ENCODE data around the gene CCDC175. TPM values are rescaled to one million over a fixed set of nuclear protein-coding genes. Genes with fewer than 3 reads are reported as not detected.

The CCDC175 gene
- total RNA-seq, 6 experiments from 2014 or later, result not detected

DNA sequence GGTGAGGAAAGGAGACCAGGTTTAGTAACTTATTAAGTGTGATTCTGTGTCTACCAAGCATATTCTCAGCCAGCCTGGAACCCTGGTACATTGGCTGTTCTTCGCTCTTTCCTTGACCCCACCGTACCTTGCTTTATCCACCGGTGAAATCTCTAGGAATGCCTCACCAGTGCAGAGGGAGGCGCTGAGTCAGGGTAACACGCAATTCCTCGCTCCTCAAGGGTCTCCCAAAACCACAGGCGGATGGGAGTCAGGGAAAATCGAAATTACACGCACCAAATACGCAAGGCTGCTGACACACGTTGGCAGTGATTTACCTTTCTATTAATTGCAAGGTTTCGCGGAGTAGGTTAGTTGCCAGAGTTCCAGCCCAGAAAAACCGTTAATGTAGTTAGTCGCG is 93.2 kb downstream of the CCDC175 start:
- DNase-seq (peak in 1 of 3 donors; percentile 45), ATAC-seq (peak in 2 of 4 donors; percentile 0 to 1)
- 0% methylated on average over 16 of the region's 16 CpGs for WGBS (ENCODE audit: insufficient coverage, low coverage, low lambda C conversion rate, missing lambda C conversion rate)
- Histone ChIP-seq H3K4me3 (peak overlapping the region; percentile 53 to 93 (median 90)), H3K4me1 (peaks cover 0 to 30% (median 11%) of the 10 kb centered on the region in 4 donors), H3K9me3 (no peaks in the 10 kb centered on the region), H3K27me3 (no peaks in the 10 kb centered on the region), H3K36me3 (peaks cover 0 to 17% (median 2%) of the 10 kb centered on the region in 4 donors), H3K27ac (peak overlapping the region; percentile 91 to 93 (median 92))
- TF ChIP-seq POLR2A (IDR thresholded peaks at IDR 0.05), result no peak
- TF ChIP-seq, protein P1, sequence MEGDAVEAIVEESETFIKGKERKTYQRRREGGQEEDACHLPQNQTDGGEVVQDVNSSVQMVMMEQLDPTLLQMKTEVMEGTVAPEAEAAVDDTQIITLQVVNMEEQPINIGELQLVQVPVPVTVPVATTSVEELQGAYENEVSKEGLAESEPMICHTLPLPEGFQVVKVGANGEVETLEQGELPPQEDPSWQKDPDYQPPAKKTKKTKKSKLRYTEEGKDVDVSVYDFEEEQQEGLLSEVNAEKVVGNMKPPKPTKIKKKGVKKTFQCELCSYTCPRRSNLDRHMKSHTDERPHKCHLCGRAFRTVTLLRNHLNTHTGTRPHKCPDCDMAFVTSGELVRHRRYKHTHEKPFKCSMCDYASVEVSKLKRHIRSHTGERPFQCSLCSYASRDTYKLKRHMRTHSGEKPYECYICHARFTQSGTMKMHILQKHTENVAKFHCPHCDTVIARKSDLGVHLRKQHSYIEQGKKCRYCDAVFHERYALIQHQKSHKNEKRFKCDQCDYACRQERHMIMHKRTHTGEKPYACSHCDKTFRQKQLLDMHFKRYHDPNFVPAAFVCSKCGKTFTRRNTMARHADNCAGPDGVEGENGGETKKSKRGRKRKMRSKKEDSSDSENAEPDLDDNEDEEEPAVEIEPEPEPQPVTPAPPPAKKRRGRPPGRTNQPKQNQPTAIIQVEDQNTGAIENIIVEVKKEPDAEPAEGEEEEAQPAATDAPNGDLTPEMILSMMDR (IDR thresholded peaks at IDR 0.05), result no peak
- intact Hi-C loops (cut with DNase I), result no loop called here

DNA sequence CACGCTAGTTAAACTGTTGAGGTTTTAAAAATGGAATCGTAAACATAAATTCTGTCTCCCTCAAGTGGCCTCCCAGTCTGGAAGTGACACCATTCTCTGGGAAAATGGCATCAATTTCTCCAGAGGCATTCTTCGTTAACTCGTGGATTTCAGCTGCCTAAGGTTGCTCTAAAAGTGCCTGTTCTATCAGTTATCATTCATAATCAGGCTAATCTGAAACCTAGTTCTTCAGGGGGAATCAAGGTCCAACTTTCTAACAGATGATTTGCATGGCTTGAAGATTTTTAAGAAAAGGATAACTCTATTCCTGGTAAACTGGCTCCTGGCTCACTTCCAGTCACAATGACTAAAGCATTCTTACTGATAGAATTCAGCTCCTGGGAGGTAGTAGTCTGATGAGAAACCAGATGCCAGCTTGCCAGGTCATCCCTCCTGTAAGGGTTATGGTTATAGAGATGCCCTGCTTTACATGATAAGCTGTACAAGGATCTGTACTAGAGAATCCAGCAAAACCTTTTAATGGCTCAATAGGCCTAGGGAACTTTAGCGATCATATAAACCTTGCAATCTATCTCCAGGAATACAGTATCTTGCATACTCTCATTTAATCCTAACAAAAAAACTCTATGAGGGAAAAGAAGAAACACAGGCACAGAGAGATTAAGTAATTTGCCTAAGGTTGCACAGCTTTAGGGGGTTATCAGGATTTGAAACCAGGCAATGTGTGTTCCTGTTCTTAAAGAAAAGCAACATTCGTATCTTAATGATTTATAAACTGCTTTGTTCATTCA is 93.9 kb downstream of the CCDC175 start:
- peaks cover 0 to 19% (median 3%) of the 10 kb centered on the region in 4 donors for H3K36me3 ChIP-seq
- H3K4me1 ChIP-seq, result peaks cover 0 to 30% (median 11%) of the 10 kb centered on the region in 4 donors
- intact Hi-C loops (cut with DNase I), result no loop called here
- no peaks in the 10 kb centered on the region for H3K27me3 ChIP-seq
- peak in 1 of 4 donors; percentile 16 for ATAC-seq
- no peaks in the 10 kb centered on the region for H3K9me3 ChIP-seq
- H3K4me3 ChIP-seq, result peak overlapping the region; percentile 53 to 93 (median 90)
- peak in 1 of 3 donors; percentile 52 for DNase-seq
- WGBS (ENCODE audit: insufficient coverage, low coverage, low lambda C conversion rate, missing lambda C conversion rate), result 24% methylated on average over 5 of the region's 6 CpGs
- TF ChIP-seq POLR2A (IDR thresholded peaks at IDR 0.05), result no peak
- TF ChIP-seq, protein P1 (IDR thresholded peaks at IDR 0.05), result no peak
- H3K27ac ChIP-seq, result peak overlapping the region; percentile 91 to 93 (median 92)

DNA sequence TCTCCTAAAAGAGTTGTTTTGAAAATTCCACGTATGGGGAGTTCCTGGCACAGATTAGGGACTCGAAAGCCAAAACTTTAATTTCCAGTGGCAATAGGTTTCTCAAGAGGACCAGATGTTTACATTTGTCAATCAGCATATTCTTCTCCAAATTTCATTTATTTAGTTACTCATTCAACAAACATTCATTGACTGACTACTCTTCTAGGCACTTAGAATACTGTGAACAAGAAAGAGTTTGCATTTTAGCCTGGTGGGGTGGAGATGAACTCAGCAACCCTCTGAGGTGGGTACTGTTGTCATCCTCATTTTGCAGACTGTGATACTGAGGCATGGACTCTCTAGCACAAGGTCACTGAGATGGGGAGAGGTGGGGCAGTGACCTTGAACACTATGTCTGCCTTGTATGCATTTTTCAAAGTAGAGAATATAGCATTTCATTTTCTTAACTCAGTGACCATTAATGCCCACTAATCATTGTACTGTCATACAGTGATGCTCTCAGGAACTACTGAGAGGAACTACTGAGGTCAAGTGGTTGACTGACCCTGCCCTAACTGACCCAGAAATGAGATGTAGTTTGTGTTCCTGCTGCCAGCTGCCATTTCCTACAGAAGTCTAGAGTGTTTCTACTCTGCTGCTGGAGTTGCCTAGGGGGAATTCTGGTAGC is 94.6 kb downstream of the CCDC175 start:
- DNase-seq (no peak), ATAC-seq (peak in 2 of 4 donors; percentile 0 to 2)
- intact Hi-C loops (cut with DNase I), result no loop called here
- Histone ChIP-seq H3K9me3 (no peaks in the 10 kb centered on the region), H3K36me3 (peaks cover 0 to 20% (median 1%) of the 10 kb centered on the region in 4 donors), H3K4me1 (peaks cover 0 to 30% (median 11%) of the 10 kb centered on the region in 4 donors), H3K27me3 (no peaks in the 10 kb centered on the region), H3K4me3 (peak overlapping the region in 2 of 3 donors; percentile 90 to 93), H3K27ac (peak overlapping the region; percentile 11 to 93 (median 92))
- TF ChIP-seq POLR2A (IDR thresholded peaks at IDR 0.05), result no peak
- TF ChIP-seq, protein P1 (IDR thresholded peaks at IDR 0.05), result no peak
- 25% methylated on average over 2 of the region's 2 CpGs for WGBS (ENCODE audit: insufficient coverage, low coverage, low lambda C conversion rate, missing lambda C conversion rate)

DNA sequence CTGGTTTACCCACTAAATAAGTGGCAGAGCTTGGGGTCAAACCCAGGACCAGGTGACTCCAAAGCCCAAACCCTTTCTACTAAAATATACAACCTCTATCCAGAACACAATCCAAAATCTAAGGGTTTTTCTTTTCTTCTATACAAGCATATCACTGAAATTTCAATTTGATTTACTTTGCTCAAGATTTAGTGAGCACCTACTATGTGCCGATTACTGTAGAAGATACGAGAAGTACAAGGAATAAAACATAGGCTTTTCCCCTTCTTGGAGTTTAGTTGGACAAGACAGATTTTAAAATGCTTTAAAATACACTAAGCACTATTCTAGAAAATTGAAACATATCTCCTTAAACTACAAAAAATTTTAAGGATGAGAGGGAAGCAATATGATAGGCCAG is 95.2 kb downstream of the CCDC175 start:
- no peak for DNase-seq
- peaks cover 0 to 25% (median 1%) of the 10 kb centered on the region in 4 donors for H3K36me3 ChIP-seq
- peaks cover 0 to 30% (median 11%) of the 10 kb centered on the region in 4 donors for H3K4me1 ChIP-seq
- H3K9me3 ChIP-seq, result no peaks in the 10 kb centered on the region
- intact Hi-C loops (cut with DNase I), result no loop called here
- TF ChIP-seq, protein P1 (IDR thresholded peaks at IDR 0.05), result no peak
- no peak for TF ChIP-seq POLR2A (IDR thresholded peaks at IDR 0.05)
- no peak for ATAC-seq
- H3K4me3 ChIP-seq, result no peak overlapping the region
- no peaks in the 10 kb centered on the region for H3K27me3 ChIP-seq
- 87% methylated on average over 2 of the region's 2 CpGs for WGBS (ENCODE audit: insufficient coverage, low coverage, low lambda C conversion rate, missing lambda C conversion rate)
- H3K27ac ChIP-seq, result no peak overlapping the region

Measured in right lobe of liver (tissue), 6 donors.